ENCODE results near the gene MAD1L1.

Gene MAD1L1

GRCh38 chr7:2029936-2030335 lies 202.8 kb downstream of the MAD1L1 start:
- TF ChIP-seq CTCF (IDR thresholded peaks at IDR 0.05; ENCODE audit: low read depth, low read length): no peak
- H3K4me1 ChIP-seq: peaks cover 10% of the 10 kb centered on the region
- no peaks in the 10 kb centered on the region; the same call in 1 of the 2 replicates for H3K9me3 ChIP-seq
- peak; percentile 4 for DNase-seq
- no peak overlapping the region for H3K4me3 ChIP-seq (ENCODE audit: low read depth, low read length)
- no peaks in the 10 kb centered on the region for H3K27me3 ChIP-seq
- H3K36me3 ChIP-seq: no peaks in the 10 kb centered on the region

- TF ChIP-seq CTCF (IDR thresholded peaks at IDR 0.05; ENCODE audit: low read depth, low read length): no peak
- peak; percentile 1 for DNase-seq
- no peak overlapping the region for H3K4me3 ChIP-seq (ENCODE audit: low read depth, low read length)
- peaks cover 10% of the 10 kb centered on the region for H3K4me1 ChIP-seq
- no peaks in the 10 kb centered on the region; the same call in 1 of the 2 replicates for H3K9me3 ChIP-seq
- no peaks in the 10 kb centered on the region for H3K36me3 ChIP-seq
- no peaks in the 10 kb centered on the region for H3K27me3 ChIP-seq
Measured at GRCh38 chr7:2029211-2029905, 203.4 kb downstream of the MAD1L1 start.

GRCh38 chr7:2028733-2029132 lies 204.0 kb downstream of the MAD1L1 start:
- Histone ChIP-seq H3K36me3 (no peaks in the 10 kb centered on the region), H3K4me1 (peaks cover 10% of the 10 kb centered on the region), H3K9me3 (no peaks in the 10 kb centered on the region; the same call in 1 of the 2 replicates), H3K27me3 (no peaks in the 10 kb centered on the region), H3K4me3 (ENCODE audit: low read depth, low read length) (no peak overlapping the region)
- DNase-seq: no peak
- TF ChIP-seq CTCF (IDR thresholded peaks at IDR 0.05; ENCODE audit: low read depth, low read length): no peak

- no peak overlapping the region for H3K4me3 ChIP-seq (ENCODE audit: low read depth, low read length)
- H3K9me3 ChIP-seq: no peaks in the 10 kb centered on the region; the same call in 1 of the 2 replicates
- TF ChIP-seq CTCF (IDR thresholded peaks at IDR 0.05; ENCODE audit: low read depth, low read length): no peak
- H3K4me1 ChIP-seq: no peaks in the 10 kb centered on the region
- H3K36me3 ChIP-seq: no peaks in the 10 kb centered on the region
- no peaks in the 10 kb centered on the region for H3K27me3 ChIP-seq
- no peak for DNase-seq
Measured at GRCh38 chr7:2025188-2025587, 207.6 kb downstream of the MAD1L1 start.

- no peaks in the 10 kb centered on the region for H3K4me1 ChIP-seq
- no peaks in the 10 kb centered on the region for H3K36me3 ChIP-seq
- H3K4me3 ChIP-seq (ENCODE audit: low read depth, low read length): no peak overlapping the region
- no peak for TF ChIP-seq CTCF (IDR thresholded peaks at IDR 0.05; ENCODE audit: low read depth, low read length)
- no peaks in the 10 kb centered on the region for H3K27me3 ChIP-seq
- peak; percentile 1 for DNase-seq
- no peaks in the 10 kb centered on the region; the same call in 1 of the 2 replicates for H3K9me3 ChIP-seq
Measured at GRCh38 chr7:2024567-2024918, 208.2 kb downstream of the MAD1L1 start.

- DNase-seq: peak; percentile 4
Measured at GRCh38 chr7:2023877-2024566, 208.7 kb downstream of the MAD1L1 start.

More at GRCh38 chr7:2023877-2024566, 208.7 kb downstream of the MAD1L1 start:
- no peaks in the 10 kb centered on the region for H3K36me3 ChIP-seq
- no peaks in the 10 kb centered on the region for H3K4me1 ChIP-seq
- H3K4me3 ChIP-seq (ENCODE audit: low read depth, low read length): no peak overlapping the region
- H3K9me3 ChIP-seq: no peaks in the 10 kb centered on the region; the same call in 1 of the 2 replicates
- H3K27me3 ChIP-seq: no peaks in the 10 kb centered on the region
- no peak for TF ChIP-seq CTCF (IDR thresholded peaks at IDR 0.05; ENCODE audit: low read depth, low read length)

Measured in BE2C (cell line).